Melanocyte of skin (primary cell): ENCODE results near the gene CHD6. TPM values are rescaled to one million over a fixed set of nuclear protein-coding genes. Genes with fewer than 3 reads are reported as not detected.

Source experiments
- total RNA-seq, 2 donors: library from RNA; depleted of rRNA; stranded (reverse); fragments of >200 nt; gene quantifications; 2 replicates each; pipeline ENCODE4 v1.2.3, GENCODE V29; 2012

The CHD6 gene
- total RNA-seq, result 10 to 100 TPM; 26.6 to 45.1 TPM

GRCh38 chr20:41617902-41618806 is at the start of gene CHD6:
TSS of gene CHD6 (minus strand) at chr20:41618377. CDS start at chr20:41551337, 67,040 bp downstream.

GRCh38 chr20:41366546-41367392 is 251.4 kb downstream of the CHD6 start, which contains the start of gene EMILIN3:
TSS of gene EMILIN3 (minus strand) at chr20:41366818. CDS start at chr20:41366634, 184 bp downstream.

